Pons (tissue), 1 donor: ENCODE data around the gene HECTD3.
"Not testable (repeated sequence)": the region's sequence is repeated elsewhere in the genome, so short reads cannot be mapped to it uniquely, and the experiment has no call there.

Experiments
- DNase-seq: peaks from one replicate; pipeline ENCODE4 v3.0.0-alpha.2; 2016; ENCODE audit warnings: low spot score

Gene HECTD3

DNA sequence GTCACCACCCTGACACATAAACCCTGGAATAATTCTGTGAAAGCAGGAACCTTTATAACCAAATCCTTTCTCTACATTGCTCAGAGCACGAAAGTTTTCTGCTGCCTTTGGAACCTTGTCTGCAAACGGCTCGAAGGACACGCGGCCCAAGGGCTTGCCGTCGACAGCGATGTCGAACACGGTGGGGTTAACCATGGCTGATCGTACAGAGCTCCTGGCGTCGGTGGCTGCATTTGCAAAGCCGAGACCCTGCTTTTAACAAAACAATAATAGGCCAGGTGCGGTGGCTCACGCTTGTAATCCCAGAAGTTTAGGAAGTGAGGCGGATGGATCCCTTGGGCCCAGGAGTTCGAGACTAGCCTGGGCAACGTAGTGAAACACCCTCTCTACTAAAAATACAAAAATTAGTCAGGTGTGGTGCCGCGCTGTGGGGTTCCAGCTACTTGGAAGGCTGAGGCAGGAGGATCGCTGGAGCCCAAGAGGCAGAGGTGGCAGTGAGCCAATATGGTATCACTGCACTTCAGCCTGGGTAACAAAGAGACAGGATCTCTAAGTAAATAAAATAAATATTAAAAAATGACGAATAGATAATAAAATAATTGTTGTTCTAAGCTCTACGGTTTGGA is 22.5 kb downstream of the HECTD3 start:
- no peak for DNase-seq

DNA sequence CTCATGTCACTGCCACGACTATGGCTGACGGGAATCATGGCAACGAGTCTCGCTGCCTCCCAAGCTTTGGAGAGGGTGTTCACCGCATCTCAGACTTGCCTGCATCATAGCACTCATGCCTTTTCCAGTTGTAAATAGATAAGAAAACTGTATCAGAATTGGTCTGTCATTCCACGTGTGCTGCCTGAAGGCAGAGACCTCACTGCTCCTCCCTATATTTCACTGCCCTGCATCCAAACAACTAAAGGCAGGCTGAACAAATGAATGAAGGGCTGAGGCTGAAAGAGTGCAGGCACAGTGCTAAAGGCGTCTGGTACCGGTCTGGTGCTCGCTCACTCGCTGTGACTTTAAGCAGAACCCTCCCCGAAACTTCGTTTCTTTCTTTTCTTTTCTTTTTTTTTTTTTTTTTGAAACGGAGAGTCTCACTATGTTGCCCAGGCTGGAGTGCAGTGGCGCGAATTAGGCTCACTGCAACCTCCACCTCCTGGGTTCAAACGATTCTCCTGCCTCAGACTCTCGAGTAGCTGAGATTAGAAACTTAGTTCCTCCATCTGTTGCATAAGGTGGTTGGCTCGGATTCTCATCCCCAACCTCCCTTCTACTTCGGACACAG is 25.3 kb downstream of the HECTD3 start:
- DNase-seq = no peak

DNA sequence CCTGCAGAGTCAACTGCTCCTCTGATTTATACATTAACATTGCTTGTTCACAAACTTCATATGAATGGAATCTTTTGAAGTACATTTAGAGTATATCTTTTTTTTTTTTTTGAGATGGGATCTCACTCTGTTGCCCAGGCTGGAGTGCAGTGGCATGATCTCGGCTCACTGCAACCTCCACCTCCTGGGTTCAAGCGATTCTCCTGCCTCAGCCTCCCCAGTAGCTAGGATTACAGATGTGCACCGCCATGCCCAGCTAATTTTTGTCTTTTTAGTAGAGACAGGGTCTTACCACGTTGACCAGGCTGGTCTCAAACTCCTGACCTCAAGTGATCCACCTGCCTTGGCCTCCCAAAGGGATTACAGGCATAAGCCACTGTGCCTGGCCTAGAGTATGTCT is 33.8 kb downstream of the HECTD3 start:
- not testable (repeated sequence) for DNase-seq

- no peak for DNase-seq
These were observed 34.9 kb downstream of the HECTD3 start for GRCh38 chr1:44976252-44976651.

DNA sequence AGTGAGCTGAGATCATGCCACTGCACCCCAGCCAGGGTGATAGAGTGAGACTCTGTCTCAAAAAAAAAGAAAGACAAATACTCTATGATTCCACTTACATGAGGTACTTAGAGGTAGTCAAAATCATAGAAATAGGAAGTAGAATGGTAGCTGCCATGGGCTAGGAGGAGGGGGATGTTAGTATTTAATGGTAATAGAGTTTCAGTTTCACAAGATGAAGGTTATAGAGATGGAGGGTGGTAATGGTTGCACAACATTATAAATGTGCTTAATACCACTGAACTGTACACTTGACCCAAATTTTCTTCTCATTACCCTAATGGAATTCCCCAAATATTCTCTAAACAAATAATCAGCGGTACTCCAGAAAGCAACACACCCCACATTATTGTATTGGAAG is 37.5 kb downstream of the HECTD3 start:
- DNase-seq = no peak

DNA sequence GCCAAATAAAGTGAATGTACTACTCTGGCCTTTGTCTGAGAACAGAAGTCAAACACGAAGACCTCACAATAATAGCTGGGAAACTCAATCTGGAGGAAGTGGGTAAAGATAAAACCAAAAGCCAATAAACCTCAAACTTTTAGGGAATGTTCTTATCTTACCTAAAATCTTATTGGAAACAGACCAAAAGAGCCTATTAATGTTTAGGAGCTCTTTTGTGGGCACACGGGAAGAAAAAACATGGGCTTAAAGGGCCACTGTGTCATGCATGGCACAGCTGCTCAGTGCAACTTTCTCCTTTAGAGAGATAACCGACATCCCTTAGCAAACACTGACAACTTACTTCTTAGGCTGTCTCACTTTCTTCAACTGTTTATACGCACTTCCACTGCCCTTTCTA is 40.8 kb downstream of the HECTD3 start:
- no peak for DNase-seq

GRCh38 chr1:44964396-44964795 is 46.7 kb downstream of the HECTD3 start:
- no peak for DNase-seq

- no peak for DNase-seq
These were observed 48.4 kb downstream of the HECTD3 start for GRCh38 chr1:44962729-44963128.

DNA sequence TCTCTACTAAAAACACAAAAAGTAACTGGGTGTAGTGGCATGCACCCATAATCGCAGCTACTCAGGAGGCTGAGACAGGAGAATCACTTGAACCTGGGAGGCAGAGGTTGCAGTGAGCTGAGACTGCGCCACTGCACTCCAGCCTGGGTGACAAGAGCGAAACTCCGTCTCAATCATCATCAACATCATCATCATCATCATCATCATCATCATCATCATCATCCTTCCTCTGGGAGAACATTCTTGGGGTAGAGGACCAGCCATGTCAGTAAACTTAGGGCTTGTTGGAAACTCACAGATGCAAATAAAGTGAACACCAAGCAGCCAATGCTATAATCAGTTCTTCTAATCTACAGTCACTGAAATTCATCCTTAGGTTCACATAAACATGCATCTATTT is 49.1 kb downstream of the HECTD3 start:
- not testable (repeated sequence) for DNase-seq

DNA sequence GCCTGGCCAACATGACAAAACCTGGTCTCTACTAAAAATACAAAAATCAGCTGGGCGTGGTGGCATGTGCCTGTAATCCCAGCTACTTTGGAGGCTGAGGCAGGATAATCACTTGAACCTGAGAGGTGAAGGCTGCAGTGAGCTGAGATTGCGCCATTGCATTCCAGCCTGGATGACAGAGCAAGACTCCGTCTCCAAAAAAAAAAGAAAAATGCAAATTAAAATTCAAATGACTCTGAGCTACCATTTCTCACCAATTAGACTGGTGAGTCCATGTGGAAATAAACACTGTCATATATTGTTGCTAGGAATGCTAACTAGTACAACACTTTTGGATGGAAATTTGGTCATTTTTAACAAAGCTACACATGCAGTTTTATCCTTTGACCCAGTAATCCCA is 53.6 kb downstream of the HECTD3 start:
- DNase-seq = not testable (repeated sequence)

DNA sequence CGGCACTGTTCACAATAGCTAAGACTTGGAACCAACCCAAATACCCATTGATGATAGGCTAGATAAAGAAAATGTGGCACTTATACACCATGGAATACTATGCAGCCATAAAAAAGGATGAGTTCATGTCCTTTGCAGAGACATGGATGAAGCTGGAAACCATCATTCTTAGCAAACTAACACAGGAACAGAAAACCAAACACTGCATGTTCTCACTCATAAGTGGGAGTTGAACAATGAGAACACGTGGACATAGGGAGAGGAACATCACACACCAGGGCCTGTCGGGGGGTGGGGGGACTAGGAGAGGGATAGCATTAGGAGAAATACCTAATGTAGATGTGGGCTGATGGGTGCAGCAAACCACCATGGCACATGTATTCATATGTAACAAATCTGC is 55.0 kb downstream of the HECTD3 start:
- not testable (repeated sequence) for DNase-seq
